CD4-positive, alpha-beta T cell treated with Interleukin-15 for 4 hours (primary cell): ENCODE measurements around the gene UROS.

ENCODE experiments used
- DNase-seq: peaks from one replicate; pipeline ENCODE4 v3.0.0-alpha.2; 2020; ENCODE audit warnings: low spot score

UROS gene

GRCh38 chr10:125788156-125789034 is 34.7 kb downstream of the UROS start:
- DNase-seq = no peak

DNA sequence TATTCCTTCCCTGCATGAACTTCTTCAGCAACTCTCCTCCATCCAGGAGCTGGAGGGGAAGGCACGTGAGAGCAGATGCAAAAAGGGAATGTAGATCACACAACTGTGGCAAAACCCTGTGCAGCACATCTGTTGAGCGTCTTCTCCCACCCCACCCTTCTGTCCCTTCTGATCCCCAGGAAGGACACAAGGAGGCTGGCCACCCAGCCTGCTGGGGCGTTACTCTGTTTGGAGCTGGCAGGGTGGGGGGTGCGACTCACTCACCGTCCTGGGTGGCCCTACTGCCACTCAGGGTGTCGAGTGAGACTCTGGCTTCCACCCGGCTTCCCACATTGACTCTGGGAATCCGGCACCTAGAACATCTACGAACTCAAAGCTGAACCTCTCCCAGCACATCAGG is 37.3 kb downstream of the UROS start:
- no peak for DNase-seq

DNA sequence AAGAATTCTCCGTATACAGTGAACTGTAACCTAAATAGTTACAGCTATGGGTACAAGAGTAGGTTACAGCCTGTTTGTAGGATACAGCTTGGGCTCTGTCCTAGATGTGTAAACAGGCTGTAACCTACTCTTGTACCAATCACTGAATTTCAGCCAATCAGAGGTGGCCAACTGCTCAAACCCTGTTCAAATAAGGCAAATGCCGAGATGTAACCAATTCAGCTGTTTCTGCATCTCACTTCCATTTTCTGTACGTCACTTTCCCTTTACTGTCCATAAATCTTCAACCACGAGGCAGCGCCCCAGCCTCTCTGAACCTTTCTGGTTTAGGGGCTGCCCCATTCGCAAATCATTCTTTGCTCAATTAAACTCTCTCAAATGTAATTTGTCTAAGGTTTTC is 39.1 kb downstream of the UROS start:
- no peak for DNase-seq

GRCh38 chr10:125783408-125783807 is 39.6 kb downstream of the UROS start:
- DNase-seq = no peak

- no peak for DNase-seq
Observed at GRCh38 chr10:125782616-125783015, 40.4 kb downstream of the UROS start.

- DNase-seq = no peak
Observed at GRCh38 chr10:125782054-125782453, 41.0 kb downstream of the UROS start.

DNA sequence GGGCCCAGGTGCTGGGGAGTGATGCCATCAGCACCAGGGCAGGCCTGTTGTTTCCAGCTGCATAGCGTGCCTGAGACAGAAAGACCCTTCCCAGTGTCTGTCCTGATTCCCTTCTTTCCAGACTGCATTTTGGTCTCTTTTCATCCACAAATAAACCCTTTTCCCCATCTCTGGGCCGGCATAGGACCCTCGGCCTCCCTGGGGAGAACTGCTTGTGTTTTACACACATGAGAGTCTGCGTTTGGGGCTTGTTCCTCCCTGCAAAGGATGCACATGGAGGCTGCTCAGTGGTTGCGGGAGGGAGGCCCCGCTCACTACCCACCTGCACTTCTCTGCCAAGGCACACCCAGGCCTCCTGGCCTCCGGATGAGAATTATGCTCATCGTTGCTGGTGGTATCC is 41.7 kb downstream of the UROS start:
- no peak for DNase-seq

DNA sequence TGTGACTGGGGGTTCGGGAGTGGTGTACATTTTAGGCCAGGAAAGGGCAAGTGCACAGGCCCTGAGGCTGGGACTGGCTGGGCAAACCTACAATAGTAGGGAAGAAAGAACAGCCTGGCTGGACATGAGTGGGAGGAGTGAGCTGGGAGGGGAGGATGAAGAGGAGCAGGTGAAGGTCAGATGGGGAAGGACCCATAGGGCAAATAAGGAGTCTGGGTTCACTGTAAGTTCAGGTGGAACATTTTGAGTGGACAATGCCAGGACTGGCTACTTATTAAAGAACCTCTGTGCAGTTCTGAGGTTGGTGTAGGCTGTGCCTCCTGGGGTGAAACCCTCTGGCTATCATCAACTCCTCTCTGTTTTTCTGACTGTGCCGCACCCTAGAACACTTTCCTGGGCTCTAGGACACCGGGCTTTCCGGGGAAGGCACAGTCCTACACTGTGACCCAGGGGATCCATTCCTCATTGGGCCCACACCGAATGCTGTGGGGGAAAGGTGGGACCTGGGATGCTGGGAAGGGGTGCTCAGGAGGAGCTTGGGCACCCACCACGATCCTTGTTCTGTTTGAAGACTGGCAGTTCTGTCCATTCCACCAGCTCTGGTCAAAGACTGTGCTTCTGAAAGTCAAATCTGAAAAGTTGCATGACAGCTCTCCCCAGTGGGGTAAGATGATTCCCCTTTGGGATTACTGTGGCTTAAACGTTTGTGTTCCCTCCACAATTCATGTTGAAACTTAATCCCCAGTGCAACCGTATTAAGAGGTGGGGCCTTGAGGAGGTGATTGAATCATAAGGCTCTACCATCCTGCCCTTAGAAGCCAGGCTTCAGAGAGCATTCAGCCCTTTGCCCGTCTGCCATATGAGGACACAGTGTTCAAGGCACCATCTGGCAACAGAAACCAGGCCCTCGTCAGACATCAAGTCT is 43.4 kb downstream of the UROS start:
- DNase-seq = no peak

- no peak for DNase-seq
Observed at GRCh38 chr10:125778556-125778955, 44.5 kb downstream of the UROS start.

GRCh38 chr10:125777806-125778205 is 45.3 kb downstream of the UROS start:
- DNase-seq = no peak

- DNase-seq = no peak
Observed at GRCh38 chr10:125775491-125776106, 47.5 kb downstream of the UROS start, which contains the start of gene MMP21. MMP21 (minus strand) TSS chr10:125775821; CDS start chr10:125775821, 0 bp downstream.

DNA sequence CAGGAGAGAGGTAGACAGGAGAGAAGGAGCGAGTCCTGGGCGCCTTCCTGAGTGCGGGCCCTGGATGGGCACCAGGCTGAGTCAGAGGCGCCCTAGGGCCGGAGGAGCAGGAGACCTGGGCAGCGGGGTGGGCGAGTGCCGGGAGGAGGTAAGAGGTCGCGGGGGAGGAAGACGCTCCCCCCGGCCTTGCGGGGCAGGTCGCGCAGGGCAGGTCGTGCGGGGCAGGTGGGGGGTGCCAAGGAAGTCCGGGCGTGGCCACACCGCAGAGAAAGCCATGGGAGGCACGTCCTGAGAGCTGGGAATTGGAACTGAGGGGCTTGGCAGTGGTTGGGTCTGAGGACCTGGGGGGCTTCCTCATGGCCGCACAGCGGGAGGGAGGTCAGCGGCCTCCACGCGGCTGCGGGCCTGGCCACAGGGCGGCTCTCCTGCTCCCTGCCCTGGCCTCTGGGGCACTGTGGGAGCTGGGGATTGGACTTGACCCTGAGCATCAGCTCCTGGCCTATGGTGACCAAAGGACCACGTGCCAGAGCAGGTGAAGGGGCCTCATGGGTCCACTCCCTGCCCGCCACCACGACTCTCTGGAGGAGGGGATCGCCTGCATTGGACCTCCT is 48.4 kb downstream of the UROS start:
- no peak for DNase-seq

DNA sequence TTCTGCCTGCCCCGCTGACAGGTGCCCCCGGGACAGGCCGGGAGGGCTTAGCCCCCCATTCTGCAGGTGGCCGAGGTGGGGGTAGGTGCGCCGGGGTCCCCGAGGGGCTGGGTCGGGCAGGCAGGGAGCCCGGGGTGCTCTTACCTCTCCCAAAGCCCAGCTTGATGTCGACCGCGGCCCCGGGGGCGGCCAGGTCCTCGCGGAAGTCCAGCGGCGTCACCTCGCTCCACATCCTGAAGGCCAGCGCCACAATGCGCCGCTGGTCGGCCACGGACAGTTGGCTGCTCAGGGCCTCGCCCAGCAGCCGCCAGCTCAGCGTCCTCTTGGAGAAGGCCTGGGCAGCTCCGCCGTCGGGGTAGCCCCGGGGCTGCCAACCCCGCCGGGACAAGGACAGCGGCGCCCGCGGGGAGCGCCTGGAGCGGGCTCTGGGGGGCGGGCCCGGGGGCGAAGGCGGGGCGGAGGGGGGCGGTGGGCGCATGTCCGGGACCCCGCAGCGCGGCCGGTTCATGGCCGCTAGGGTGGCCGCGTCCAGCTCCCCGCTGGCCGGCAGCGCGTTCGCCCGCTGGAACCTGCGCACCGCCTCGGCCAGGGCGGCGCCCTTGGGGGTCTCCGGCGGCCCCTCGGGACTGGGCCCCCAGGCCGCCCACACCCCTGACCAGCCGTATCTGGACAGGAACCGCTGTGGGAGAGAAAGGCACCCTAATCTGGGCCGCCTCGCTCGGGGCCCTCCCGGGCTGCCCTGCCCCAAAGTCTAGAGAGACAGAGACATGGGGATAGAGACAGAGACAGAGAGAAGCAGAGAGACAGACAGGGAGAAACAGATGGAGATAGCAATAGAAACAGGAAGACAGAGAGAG is 49.1 kb downstream of the UROS start:
- DNase-seq = no peak

- no peak for DNase-seq
Observed at GRCh38 chr10:125772864-125773180, 50.2 kb downstream of the UROS start.

- DNase-seq = no peak
Observed at GRCh38 chr10:125772112-125772863, 50.8 kb downstream of the UROS start.

GRCh38 chr10:125770844-125771243 is 52.2 kb downstream of the UROS start:
- DNase-seq = no peak

DNA sequence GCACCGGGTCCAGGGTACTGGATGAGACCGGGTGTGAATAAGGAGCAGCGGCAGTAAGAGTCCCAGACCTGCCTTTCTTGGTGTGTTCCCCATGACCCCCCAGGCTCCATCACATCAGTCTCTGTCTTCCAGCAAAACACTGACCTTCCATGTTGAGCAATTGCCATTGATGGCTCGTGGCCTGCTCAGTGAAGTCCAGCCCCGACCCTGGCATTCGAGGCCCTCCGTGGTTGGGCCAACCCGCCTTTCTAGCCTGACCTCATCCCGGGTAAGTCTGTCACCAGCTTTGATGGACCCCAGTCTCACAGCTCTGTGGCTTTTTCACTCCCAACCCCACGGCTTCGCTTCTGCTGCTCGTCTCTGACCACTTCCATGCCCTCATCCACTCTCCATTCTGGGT is 53.9 kb downstream of the UROS start:
- DNase-seq = no peak

DNA sequence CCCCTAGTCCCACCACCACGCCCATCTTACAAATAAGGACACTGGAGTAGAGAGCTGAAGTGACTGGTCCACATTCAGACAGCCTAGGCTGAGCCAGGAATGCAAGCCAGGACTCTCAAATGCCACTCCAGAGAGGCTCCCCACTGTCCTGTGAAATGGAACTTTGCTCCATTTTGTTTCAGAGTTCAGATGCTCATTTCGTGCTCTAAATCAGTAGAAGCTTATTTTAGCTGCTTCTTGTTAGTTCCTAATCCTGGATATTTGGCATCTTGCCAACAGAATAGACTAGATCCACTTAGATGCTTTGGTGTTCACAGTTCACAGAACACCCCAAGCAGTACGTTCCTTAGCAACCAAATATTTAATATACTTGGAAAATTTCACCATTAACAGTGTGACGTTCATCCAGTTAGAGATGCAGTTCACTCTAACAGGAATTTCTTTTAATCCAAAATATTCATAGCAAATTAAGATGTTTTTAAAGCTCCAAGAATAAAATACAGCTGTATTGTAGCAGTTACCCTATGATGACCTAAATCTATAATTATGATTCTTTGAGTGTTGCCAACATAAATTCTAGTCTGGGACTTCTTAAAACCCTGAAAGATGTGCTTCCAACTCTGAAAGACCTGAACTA is 54.7 kb downstream of the UROS start:
- no peak for DNase-seq

- DNase-seq = no peak
Observed at GRCh38 chr10:125766511-125766910, 56.5 kb downstream of the UROS start.

DNA sequence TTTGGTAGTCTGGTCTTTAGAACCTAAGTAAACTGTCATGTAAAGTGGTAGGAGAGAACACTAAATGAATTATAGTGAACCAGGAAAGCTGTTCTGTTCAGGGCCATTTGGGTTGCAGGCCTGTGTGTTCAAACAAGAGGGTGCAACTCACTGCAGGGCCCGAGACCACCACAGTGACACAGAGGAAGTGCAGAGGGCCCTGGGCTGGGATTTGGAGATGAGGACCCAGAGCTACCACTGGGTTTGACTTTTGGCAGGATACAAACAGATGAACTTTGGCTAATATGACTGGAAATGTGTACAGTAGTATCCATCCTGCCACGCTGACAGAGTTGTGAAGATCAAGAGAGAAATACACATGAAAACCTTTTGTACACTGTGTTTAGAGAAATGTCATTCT is 57.2 kb downstream of the UROS start:
- no peak for DNase-seq
